Measurements from ENCODE around the gene TMTC4. TPM values are rescaled to one million over a fixed set of nuclear protein-coding genes. Genes with fewer than 3 reads are reported as not detected.

Gene TMTC4
- total RNA-seq, 4 donors from 2014 or later, result 5.9 to 36.1 (median 14.5) TPM

- Histone ChIP-seq H3K4me1 (no peaks in the 10 kb centered on the region), H3K36me3 (no peaks in the 10 kb centered on the region), H3K27me3 (no peaks in the 10 kb centered on the region), H3K4me3 (no peak overlapping the region), H3K9me3 (no peaks in the 10 kb centered on the region), H3K27ac (no peak overlapping the region)
- intact Hi-C loops (cut with DNase I; ENCODE audit: low total_unique reads), result no loop called here
- TF ChIP-seq POLR2A (IDR thresholded peaks at IDR 0.05), result no peak
- TF ChIP-seq, protein P1, sequence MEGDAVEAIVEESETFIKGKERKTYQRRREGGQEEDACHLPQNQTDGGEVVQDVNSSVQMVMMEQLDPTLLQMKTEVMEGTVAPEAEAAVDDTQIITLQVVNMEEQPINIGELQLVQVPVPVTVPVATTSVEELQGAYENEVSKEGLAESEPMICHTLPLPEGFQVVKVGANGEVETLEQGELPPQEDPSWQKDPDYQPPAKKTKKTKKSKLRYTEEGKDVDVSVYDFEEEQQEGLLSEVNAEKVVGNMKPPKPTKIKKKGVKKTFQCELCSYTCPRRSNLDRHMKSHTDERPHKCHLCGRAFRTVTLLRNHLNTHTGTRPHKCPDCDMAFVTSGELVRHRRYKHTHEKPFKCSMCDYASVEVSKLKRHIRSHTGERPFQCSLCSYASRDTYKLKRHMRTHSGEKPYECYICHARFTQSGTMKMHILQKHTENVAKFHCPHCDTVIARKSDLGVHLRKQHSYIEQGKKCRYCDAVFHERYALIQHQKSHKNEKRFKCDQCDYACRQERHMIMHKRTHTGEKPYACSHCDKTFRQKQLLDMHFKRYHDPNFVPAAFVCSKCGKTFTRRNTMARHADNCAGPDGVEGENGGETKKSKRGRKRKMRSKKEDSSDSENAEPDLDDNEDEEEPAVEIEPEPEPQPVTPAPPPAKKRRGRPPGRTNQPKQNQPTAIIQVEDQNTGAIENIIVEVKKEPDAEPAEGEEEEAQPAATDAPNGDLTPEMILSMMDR (IDR thresholded peaks at IDR 0.05), result no peak
- no peak for DNase-seq
Measured at GRCh38 chr13:100658363-100658762, 16.2 kb downstream of the TMTC4 start.

- no peaks in the 10 kb centered on the region for H3K4me1 ChIP-seq
- no peak overlapping the region for H3K27ac ChIP-seq
- TF ChIP-seq POLR2A (IDR thresholded peaks at IDR 0.05), result no peak
- TF ChIP-seq, protein P1 (IDR thresholded peaks at IDR 0.05), result no peak
- H3K4me3 ChIP-seq, result no peak overlapping the region
- no peak for DNase-seq
- H3K36me3 ChIP-seq, result no peaks in the 10 kb centered on the region
- no peaks in the 10 kb centered on the region for H3K27me3 ChIP-seq
- intact Hi-C loops (cut with DNase I; ENCODE audit: low total_unique reads), result no loop called here
- H3K9me3 ChIP-seq, result no peaks in the 10 kb centered on the region
Measured at GRCh38 chr13:100657881-100658315, 16.7 kb downstream of the TMTC4 start.

GRCh38 chr13:100652510-100652909 is 22.1 kb downstream of the TMTC4 start:
- intact Hi-C loops (cut with DNase I; ENCODE audit: low total_unique reads), result no loop called here
- DNase-seq, result no peak
- Histone ChIP-seq H3K4me3 (no peak overlapping the region), H3K36me3 (no peaks in the 10 kb centered on the region), H3K27me3 (no peaks in the 10 kb centered on the region), H3K27ac (no peak overlapping the region), H3K9me3 (no peaks in the 10 kb centered on the region), H3K4me1 (no peaks in the 10 kb centered on the region)
- TF ChIP-seq, protein P1 (IDR thresholded peaks at IDR 0.05), result no peak

DNA sequence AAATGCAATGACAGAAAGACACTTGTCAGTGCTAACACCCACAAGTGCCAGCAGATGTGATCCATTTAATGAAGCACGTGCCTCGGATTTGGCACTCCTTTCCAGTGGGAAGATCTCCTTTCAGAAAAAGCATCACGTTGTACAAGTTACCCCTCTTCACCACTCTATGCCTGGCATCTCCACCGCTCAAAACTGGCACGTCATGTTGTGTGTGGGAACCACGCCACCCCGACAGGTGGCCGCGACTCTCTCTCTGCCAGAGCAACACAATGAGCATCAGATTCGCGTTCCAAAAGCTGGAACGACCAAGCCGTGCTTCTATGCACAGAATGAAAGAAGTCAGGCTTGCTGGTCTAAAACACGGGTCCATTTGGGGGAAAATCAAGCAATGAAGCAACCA is 24.3 kb downstream of the TMTC4 start:
- H3K36me3 ChIP-seq, result no peaks in the 10 kb centered on the region
- H3K27ac ChIP-seq, result no peak overlapping the region
- no peak overlapping the region for H3K4me3 ChIP-seq
- no peak for DNase-seq
- no peaks in the 10 kb centered on the region for H3K4me1 ChIP-seq
- TF ChIP-seq, protein P1 (IDR thresholded peaks at IDR 0.05), result no peak
- no peak for TF ChIP-seq POLR2A (IDR thresholded peaks at IDR 0.05)
- intact Hi-C loops (cut with DNase I; ENCODE audit: low total_unique reads), result no loop called here
- H3K27me3 ChIP-seq, result no peaks in the 10 kb centered on the region
- H3K9me3 ChIP-seq, result no peaks in the 10 kb centered on the region

DNA sequence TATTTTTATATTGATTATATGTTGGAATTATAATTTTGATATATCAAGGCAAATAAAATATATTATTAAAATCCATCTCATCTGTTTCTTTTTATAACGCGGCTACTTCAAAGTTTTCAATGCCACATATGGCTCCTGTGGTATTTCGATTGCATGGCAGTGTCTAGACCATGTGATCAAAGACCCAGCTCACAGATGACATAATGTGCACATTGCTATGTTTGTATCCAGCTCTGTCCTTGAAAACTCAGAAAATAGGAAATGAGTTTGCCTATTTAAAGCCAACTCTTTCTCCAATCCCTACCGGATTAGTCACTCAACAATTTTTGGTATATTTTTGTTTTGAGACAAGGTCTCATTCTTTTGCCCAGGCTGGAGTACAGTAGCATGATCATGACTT is 26.2 kb downstream of the TMTC4 start:
- no peaks in the 10 kb centered on the region for H3K9me3 ChIP-seq
- H3K27ac ChIP-seq, result no peak overlapping the region
- TF ChIP-seq POLR2A (IDR thresholded peaks at IDR 0.05), result no peak
- TF ChIP-seq, protein P1 (IDR thresholded peaks at IDR 0.05), result no peak
- intact Hi-C loops (cut with DNase I; ENCODE audit: low total_unique reads), result no loop called here
- H3K4me3 ChIP-seq, result no peak overlapping the region
- H3K27me3 ChIP-seq, result no peaks in the 10 kb centered on the region
- H3K4me1 ChIP-seq, result no peaks in the 10 kb centered on the region
- H3K36me3 ChIP-seq, result no peaks in the 10 kb centered on the region
- DNase-seq, result no peak
